Activated CD4-positive, CD25-positive, alpha-beta regulatory T cell treated with anti-CD3 and anti-CD28 coated beads, Interleukin-2, amount 50 U/mL, for 24 hours (primary cell): ENCODE data around the gene MPP4.
"Not testable (repeated sequence)": the region's sequence is repeated elsewhere in the genome, so short reads cannot be mapped to it uniquely, and the experiment has no call there.

Source experiments
- ATAC-seq, 2 donors: fragments of 150-1000 bp; cut with Tn5 transposase; one replicate each; pipeline ENCODE4 v1.10.0; 2021; ENCODE audit warnings: mild to moderate bottlenecking in 1 of 2, moderate library complexity in 1 of 2

MPP4 gene

DNA sequence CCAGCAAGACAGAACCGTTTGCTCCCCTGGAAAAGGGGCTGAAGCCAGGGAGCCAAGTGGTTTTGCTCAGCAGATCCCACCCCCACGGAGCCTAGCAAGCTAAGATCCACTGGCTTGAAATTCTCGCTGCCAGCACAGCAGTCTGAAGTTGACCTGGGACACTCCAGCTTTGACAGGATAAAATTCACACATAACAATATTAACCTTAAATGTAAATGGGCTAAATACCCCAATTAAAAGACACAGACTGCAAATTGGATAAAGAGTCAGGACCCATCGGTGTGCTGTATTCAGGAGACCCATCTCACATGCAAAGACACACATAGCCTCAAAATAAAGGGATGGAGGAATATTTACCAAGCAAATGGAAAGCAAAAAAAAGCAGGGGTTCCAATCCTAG lies 27.2 kb downstream of the MPP4 start:
- ATAC-seq, result not testable (repeated sequence)

DNA sequence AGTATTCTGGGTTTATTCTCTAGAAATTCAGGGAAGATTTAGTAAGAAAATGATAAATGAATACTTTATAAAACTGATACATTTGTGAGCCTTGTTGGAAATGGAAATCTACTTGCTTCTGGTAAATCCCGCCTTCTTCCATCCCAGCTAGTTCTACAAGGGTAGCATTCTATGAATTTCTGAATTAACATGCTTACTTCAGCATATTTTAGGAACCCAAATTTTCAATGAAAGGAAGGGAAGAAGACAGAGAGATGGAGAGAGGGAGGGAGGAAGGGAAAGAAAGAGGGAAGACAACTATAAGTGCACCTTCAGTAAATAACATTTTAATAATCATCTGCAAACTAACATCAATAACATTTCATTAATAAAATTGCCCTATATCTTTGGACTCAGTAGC lies 28.6 kb downstream of the MPP4 start:
- ATAC-seq, result no peak

DNA sequence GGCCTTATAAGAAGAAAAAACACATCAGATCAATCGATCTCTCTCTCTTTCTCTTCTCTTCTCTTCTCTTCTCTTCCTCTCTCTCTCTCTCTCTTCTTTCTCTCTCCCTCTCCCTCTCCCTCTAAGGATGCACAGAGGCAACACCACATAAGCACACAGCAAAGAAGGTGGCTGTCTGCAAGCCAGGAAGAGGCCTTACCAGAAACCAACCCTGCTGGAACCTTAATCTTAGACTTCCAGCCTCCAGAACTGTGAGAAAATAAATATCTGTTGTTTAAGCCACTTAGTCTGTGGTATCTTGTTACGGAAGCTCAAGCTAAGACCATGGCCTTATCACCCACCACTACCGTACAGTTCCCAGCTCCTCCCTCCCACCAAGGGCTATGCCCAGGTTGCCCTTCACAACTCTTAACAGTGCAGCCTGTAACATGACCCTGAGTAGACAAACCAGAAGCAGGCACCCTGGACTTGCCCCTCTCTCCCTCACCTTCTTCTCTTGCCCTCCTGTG lies 30.0 kb downstream of the MPP4 start:
- ATAC-seq, result no peak

DNA sequence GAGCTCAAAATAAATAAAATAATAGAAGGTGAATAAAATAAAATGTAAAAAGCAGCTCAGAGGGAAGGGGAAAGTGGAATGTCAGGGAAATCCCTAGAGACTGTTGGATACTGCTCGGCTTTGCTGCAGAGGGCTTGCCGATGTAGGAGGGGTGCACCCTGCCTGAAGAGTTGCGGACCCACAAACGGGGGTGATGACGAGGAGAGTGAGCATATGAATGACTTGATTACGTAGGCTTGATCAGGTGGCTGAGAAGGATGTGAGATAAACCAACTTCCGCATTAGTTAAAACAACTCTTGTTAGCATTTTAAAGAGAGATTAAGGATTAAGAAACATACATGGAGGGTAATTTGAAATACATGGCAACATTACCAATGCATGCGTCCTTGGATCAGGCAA lies 34.1 kb downstream of the MPP4 start:
- ATAC-seq, result no peak

DNA sequence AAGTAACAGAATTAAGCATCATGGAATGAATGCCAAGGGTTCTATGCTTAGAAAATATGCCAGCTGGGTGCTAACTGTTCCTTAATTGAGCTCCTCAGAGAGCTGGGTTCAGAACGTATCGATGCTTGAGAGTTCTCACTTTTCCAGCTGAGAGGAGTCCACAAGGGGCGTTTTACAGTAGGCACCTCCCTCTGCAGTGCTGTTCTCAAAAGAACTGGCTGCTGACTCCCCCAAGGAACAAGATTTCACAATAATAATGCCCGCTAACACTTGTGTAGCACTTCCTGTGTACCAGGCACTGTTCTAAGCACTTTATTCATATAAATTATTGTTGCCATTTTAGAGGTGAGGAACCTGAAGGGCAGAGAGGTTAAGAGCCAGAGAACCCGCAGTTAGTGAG lies 37.1 kb downstream of the MPP4 start:
- ATAC-seq, result no peak

DNA sequence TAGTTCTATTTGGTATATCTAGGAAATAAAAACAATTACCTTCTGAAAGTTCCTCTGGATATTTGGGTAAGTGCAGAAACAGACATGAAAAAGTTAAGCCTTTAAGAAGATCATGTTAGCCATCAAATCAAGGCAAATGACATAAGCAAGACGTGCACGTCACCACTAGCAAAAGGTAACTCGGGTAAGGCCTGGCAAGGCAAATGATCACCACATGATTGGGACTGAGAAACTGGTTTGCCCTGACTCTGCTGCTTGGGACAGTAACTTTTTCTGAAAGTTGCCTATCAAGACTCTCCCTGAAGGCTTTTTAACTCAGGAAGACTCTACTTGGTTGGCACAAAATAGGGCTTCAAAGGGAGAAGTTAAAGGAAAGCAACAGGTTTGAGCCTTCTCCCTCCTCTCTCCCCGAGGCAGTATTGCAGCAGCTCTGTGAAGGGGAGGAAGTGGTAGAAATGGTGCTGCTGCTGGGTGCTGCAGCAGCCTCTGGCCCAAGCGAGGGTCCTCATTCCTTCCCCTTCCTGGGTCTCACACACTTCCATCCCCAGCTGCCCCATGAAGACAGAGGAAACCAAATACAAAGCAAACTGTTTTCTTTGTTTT lies 38.0 kb downstream of the MPP4 start:
- no peak for ATAC-seq

DNA sequence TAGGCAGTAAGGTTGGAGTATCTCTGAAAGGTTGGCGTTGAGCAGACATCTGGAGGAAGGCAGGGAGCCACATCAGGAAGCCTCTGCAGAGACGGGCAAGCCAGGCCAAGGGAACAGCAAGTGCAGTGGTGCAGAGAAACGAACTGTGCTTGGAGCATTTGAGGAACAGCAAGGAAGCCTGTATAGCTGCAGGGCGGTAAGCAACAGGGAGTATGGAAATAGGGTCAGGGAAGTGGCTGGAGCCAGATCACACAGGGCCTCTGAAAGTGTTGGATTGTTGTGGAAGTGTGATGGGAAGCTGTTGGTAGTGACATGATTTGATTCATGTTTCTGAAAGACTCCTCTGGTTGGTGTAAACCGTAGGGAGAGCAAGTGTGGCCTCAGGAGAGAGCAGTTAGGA lies 41.7 kb downstream of the MPP4 start:
- no peak for ATAC-seq

DNA sequence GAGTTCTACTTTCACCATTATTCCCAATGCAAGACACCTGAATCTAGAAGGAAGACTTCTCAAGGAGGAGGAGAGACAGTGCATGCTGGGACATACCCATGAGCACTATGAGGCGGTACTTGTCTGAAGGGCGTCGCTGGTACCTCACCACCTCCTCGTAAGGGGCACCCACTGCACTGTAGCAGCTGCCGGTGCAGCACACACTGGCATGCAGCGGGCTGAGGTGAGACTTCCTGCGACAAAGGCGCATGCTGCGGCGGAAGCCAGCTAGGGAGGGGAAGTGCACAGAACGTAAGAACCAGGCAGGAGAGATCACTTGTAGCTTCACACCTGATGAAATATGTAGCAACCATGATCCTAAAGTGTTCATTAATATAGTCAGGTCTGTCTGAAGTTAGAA lies 42.3 kb downstream of the MPP4 start:
- no peak for ATAC-seq

DNA sequence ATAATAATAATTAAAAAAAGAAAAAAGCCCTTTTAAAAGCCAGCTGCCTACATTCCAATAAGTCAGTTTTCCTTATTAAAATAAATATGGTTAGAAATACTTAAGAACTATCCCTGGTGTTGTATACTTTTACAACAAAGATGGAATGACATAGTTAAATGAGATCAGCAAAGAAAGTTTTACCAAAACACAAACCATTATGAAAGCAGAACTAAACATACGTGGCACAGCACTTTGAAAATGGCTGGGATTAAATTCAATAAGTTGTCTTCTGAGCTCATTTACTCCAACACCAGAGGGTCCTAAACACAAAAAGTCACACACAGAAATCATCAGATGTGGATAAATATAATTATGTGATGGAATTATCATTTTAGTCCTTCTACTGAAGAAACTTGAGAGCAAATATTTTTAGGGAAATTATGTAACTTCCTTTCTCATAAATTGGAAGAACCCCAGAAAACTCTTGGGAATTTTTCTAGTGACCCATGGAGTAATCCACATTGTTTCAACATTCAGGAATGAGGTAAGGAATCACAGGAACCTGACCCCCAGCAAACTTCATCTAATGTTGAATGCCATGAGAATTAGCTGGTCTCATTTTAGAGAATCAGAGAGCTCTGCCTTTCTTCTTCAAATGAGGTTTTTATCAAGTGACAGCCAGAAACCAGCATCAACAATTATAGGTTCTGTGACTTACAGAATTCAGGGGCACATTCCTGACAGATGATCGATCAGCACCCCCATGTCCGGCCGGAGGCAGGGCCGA lies 43.6 kb downstream of the MPP4 start:
- ATAC-seq, result no peak

DNA sequence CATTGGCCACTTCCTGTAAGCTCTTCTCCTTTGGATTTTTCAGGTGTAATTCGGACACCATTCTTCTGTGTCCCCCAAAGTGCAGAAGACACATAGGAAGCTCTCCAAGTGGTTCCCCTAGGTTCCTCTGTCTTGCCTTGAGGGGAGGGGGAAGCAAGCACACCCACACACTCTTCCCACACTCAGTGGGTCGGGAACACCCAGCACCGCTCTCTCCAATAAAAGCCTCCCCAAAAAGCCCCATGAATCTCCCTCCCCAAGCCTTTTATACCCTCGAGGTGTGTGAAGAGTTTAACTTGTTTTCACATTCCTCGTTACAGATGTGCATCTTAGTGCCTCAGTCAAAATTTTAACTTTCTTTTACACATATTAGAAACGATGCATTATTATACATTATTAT lies 45.2 kb downstream of the MPP4 start:
- ATAC-seq, result no peak

DNA sequence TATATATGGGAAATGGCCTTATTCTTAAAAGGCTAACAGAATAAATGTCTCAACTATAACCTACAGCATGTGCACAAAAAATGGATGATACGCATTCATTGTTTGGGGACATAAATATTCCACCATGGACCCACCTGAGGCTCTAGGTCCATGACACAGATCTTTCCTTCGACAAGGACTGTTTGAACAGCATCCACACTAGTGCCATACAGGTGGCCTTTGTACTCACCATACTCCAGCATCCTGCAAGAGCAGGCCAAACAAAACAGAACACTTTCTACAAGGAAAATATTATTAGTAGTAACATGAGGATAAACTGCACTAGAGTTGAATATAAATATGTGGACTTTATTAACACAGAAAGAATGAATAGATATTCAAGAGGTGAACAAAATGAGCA lies 49.0 kb downstream of the MPP4 start:
- ATAC-seq, result no peak

DNA sequence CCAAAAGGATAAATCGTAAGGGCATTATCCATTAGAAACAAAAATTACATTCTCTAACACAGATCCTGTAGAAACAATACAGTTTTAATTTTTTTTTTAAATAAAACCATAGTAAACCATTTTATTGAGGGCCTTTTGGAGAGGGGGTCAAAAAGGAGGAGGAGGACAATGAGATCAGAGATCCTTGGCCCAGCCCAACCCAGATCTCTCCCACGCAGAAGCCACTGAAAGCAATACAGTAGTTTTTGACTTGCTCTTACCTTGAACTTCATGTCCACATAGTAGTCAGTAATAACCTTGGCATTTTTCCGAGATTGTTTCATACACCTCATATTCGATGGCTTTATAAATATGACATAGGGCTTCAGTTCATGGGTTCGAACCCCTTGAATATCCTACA lies 51.0 kb downstream of the MPP4 start:
- ATAC-seq, result no peak

DNA sequence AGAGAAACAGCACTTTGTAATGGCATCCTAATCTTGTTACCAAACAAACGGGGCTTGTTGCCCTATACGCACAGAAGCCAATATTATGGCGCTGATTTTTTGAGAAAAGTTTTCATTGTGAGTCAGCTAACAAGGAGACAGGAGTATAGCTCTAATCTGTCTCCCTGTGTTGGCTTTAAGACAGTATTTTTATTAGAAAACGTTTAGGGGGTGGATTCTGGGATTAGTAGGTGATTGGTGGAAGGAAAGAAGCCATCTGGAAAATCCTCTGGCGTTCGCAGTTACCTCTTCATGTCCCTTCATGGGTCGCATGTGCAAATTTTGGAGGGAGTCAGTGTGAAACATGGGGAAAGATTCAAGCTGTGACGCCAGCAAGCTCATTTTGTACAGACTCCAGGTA lies 54.4 kb downstream of the MPP4 start:
- no peak for ATAC-seq

DNA sequence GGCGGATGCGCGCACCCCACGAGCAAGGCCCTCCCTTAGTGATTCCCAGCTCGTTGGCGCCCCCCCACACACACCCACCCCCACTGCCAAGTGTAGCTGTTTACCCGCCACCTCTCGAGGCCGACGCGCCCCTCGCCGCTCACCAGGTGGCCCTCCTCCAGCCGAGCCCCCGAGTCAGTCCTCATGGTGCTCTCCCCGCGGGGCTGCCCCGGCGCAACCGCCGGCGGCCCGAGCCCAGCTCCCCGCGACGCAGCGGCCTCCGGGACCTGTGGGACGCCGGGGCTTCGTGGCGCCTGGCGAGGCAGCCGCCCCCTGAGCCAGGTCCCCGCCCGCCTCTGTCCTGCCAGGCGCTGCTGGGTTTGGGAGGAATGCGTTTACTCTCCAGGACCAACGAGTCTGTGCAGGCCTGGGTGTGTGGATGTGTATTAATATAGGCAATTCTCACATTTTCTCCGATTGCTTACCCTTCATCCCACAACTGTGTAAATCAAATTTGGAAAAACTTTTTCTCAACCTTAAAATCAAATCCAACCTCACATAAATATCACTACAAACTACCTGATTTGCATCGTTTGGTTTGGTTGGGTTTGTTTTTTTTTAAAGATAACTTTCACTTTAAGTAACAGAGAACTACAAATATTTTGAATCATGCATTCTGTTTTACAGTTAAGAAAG lies 55.1 kb downstream of the MPP4 start, which contains the start of gene TMEM237:
TSS of gene TMEM237 (minus strand) at position 288 of the 675 bp plus-strand sequence. CDS start at position 185, 103 bp downstream.
- peak; percentile 39 to 60 for ATAC-seq

DNA sequence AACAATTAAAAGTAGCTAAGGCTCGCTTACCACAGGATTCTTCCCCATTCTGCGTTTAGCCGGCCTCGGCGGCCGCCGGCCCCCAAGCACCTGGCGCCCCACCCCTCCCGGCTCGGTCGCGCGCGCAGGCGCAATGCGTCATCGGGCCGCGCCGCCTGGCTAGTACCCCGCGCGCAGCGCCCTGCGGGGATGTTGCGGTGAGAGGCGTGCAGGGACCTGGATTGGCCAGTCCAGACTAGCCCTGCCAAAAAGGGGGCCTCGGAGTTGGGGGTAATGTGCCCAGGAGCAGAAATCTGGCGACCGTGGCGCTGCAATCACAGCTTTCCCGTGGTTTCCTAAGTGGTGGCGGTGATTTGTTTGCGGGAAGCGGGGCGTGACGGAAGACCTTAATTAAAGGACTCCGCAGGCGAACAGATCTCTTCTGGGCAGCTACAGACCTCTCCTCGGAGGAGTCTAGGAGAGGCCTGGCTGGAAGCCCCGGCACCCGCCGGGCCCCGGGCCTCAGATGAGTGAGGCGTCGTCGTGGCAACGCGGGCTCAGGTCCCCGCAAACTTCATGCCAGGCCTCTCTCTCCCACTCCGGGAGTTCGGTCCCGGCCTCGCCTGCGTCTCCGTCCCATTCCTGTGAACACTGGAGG lies 55.7 kb downstream of the MPP4 start:
- ATAC-seq, result peak; percentile 86 to 91

DNA sequence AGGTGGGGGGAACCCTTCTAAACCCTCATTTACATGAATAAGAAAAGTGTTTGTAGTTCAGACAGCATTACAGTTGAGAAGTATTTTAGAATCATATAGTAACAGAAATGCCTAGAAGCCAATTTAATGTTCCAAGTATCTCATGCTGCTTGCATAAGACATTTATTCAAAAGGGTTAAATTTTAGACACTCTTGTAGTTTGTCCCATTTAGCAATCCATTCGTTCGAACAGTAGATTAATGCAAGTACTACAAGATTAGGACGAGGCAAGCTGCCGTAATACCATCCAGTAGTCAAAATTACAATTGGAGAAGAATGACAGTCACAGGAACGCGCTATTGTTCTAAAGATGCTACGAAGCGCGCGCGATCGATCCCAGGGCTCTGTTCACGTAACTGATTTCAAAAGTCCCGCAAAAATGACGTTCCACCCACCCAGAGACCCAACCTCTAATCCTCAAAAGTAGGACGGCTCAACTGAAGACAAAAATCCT lies 56.3 kb downstream of the MPP4 start:
- ATAC-seq, result peak; percentile 54 to 57

DNA sequence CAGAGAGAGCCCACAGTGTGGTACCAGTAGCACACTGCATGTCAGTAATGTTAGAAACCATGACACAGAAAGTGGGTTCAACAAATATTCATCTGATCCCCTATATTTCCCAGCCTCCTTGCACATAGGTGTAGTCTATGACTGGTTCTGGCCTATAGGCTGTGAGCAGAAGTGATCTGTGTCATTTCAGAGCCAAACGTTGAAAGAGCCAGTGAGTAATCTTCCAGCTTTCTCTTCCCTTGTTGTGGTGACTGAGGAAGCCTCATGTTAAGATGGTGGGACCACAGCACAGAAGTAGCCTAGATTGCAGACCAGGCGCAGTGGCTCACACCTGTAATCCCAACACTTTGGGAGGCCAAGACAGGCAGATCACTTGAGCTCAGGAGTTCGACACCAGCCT lies 59.2 kb downstream of the MPP4 start:
- no peak for ATAC-seq

DNA sequence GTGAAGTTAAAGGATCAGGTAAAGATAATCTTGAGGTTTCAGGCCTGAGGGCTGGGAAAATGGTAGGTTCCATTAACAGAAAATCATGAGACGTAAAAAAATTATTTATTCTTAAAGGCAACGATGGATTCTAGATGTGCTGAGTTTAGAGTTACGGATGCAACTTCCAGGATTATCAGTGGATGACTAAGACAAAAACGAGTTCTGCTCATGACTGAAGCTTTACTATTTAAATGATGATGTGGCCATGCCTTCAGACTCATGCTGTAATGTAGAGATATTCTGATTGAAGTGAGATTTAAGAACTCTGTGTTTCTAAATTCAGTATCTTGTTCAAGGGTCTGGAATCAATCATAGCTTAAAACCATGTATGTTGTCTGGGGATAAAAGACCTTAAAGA lies 60.1 kb downstream of the MPP4 start:
- ATAC-seq, result no peak

DNA sequence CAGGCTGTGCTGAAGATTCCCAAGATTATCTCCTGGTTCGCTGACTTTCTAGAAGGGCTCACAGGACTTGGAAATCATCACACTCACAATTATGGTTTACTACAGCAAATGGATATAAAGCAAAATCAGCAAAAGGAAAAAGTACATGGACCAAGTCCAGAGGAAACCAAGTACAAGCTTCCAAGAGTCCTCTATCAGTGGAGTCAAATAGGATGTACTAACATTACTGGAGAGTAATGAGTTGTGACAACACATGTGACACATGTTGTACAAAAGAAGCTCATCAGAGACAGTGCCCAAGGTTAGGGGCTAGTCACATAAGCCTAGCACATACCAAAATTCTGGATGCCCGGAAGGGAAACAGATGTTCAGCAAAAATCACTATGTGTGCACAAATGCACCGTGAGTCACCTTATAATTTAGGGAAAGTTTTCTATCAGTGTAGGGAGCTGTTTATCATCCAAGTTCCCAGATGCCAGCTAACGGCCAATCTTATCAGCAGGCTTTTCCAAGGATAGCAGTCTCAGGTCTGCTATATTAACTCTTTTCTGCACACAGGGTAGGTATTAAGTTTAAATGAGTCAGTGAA lies 64.7 kb downstream of the MPP4 start:
- ATAC-seq, result no peak

DNA sequence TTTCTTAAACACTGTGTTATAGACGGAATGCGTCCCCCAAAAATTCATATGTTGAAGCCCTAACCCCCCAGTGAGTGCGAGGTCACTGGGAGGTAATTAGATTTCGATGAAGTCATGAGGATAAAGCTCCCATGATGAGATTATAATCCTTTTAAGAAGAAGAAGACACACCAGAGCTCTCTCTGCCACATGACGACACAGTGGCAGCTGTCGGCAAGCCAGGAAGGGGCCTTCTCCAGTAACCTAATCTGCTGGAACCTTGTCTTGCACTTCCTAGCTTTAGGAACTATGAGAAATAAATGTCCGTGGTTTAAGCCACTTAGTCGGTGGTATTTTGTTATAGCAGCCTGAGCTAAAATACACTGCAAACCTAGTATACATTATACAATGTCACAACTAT lies 67.4 kb downstream of the MPP4 start:
- ATAC-seq, result no peak

DNA sequence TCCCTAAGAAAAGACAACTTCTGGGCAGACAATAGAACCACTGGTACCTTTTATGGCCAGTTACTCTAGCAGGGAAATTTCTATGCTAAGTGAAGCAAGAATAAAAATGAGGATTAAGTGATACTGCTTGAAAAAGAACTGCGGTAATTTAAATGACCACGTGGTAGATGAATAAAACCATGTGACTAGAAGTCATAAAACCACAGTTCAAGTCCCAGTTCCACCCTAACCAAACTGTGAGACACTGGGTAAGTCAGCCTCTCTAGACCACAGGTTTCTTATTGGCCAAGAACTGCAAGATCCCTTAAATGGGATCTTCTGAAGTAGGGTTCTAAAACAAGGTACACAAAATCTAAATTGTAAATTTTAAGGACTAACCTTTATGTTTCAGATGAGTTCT lies 67.9 kb downstream of the MPP4 start:
- no peak for ATAC-seq

DNA sequence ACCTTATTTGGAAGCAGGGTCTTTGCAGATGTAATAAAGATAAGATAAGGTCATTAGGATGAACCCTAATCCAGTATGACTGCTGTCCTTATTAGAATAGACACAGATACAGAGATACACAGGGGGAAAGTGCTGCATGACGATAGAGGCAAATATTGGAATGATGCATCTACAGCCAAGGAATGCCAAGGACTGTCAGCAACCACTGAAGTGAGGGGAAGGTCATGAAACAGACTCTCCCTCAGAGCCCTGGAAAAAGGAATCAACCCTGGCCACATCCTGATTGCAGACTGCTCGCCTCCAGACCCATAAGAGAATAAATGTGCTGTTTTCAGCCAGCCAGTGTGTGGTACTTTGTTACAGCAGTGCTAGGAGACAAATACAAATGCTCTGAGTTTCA lies 69.9 kb downstream of the MPP4 start:
- no peak for ATAC-seq
